Common myeloid progenitor, CD34-positive (primary cell): ENCODE data around the gene ADGRD1.

Experiments used
- CTCF ChIA-PET: fragments of 350-600 bp; sonication (Branson Sonifier 250); formaldehyde crosslinking; loops from one replicate; lab custom pipeline; 2021; ENCODE audit warnings: antibody characterized with exemption; lab: Charles Lee
- POLR2A ChIA-PET: fragments of 350-600 bp; sonication (Branson Sonifier 250); formaldehyde crosslinking; loops from one replicate; lab custom pipeline; 2021; ENCODE audit warnings: antibody characterized with exemption; lab: Charles Lee
- DNase-seq, 3 donors: peaks; one replicate each; pipeline versions ENCODE4 v3.0.0 to v3.0.0-alpha.2; 2013
- H3K27ac ChIP-seq, 2 experiments: 1 replicate in 1 of 2; 2 replicates in 1 of 2; pipeline ENCODE4 v1.7.0; 2013; ENCODE audit warnings: inconsistent platforms in 2 of 2, low read length in 2 of 2, mild to moderate bottlenecking in 2 of 2, low read depth in 1 of 2, moderate library complexity in 1 of 2; ENCODE audit not compliant: severe bottlenecking in 2 of 2, insufficient read depth in 1 of 2, poor library complexity in 1 of 2
- H3K27me3 ChIP-seq, 5 experiments: replicated peaks in 2 of 5; 1 replicate in 3 of 5; 2 replicates in 2 of 5; pipeline versions ENCODE4 v1.6.1 to v1.7.0; 2013; ENCODE audit warnings: low read length in 4 of 5, mild to moderate bottlenecking in 2 of 5, moderate library complexity in 2 of 5, inconsistent platforms in 1 of 5; ENCODE audit not compliant: insufficient read depth in 5 of 5, control insufficient read depth in 4 of 5
- H3K36me3 ChIP-seq, 4 experiments: 1 replicate in 2 of 4; 2 replicates in 2 of 4; pipeline versions ENCODE4 v1.6.1 to v1.7.0; 2013; ENCODE audit warnings: low read length in 3 of 4, control low read depth in 1 of 4, mild to moderate bottlenecking in 1 of 4; ENCODE audit not compliant: control insufficient read depth in 4 of 4, insufficient read depth in 4 of 4
- H3K4me1 ChIP-seq, 4 experiments: 1 replicate in 3 of 4; 2 replicates in 1 of 4; pipeline versions ENCODE4 v1.6.1 to v1.7.1; 2013; ENCODE audit warnings: low read length in 3 of 4, mild to moderate bottlenecking in 3 of 4, control low read depth in 1 of 4, inconsistent platforms in 1 of 4, moderate library complexity in 1 of 4; ENCODE audit not compliant: control insufficient read depth in 4 of 4, insufficient read depth in 4 of 4; ENCODE audit errors: control extremely low read depth in 1 of 4
- H3K4me3 ChIP-seq, 7 experiments: 1 replicate in 4 of 7; 2 replicates in 3 of 7; pipeline versions ENCODE4 v1.5.1 to v1.7.0; 2013; ENCODE audit warnings: mild to moderate bottlenecking in 7 of 7, low read length in 6 of 7, moderate library complexity in 6 of 7, inconsistent platforms in 2 of 7, low read depth in 2 of 7, control low read depth in 1 of 7; ENCODE audit not compliant: insufficient read depth in 4 of 7, control insufficient read depth in 1 of 7; ENCODE audit errors: extremely low read depth in 1 of 7
- H3K9me3 ChIP-seq, 5 experiments: 1 replicate in 4 of 5; 2 replicates in 1 of 5; pipeline versions ENCODE4 v1.6.1 to v1.7.1; 2013; ENCODE audit warnings: low read length in 4 of 5, mild to moderate bottlenecking in 2 of 5, inconsistent platforms in 1 of 5, low read depth in 1 of 5, moderate library complexity in 1 of 5; ENCODE audit not compliant: control insufficient read depth in 4 of 5, insufficient read depth in 2 of 5; ENCODE audit errors: control extremely low read depth in 1 of 5
- WGBS: methylation state at CpG from one replicate; pipeline ENCODE4 v1.1.5; 2013; ENCODE audit not compliant: insufficient coverage; 5-methylcytosine and 5-hydroxymethylcytosine counted together

The ADGRD1 gene

DNA sequence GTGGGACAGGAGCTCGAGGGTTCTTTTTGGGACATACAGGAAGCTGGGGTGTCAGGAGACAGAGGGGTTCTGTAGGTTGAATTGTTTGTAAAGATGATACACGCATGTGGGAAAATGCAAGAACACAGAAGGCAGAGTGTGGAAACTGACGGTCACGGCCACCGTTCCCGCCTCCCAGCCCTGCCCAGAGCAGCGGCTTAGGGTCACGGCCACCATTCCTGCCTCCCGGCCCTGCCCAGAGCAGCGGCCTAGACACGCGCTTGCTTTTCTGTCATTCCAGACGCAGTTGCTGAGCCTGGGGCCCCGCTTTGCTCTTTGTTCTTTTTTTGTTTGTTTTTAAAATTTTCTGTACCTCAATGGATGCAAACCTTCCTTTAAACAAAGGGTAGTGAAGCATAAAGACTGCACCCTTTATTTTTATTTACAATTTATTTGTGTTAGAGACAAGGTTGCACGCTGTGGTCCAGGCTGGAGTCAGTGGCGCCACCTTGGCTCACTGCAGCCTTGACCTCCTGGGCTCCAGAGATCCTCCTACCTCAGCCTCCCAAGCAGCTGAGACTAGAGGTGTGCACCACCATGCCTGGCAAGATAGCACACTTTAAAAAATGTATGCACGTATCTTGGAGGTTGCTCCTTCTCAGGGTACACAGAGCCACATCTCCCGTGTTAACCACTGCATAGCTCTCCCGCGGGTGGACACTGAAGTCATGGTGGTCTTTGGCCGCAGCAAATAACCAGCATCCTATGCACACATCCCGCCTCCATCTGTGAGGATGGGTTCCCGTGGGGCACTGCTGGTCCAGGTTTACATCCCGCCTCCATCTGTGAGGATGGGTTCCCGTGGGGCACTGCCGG lies 142.3 kb downstream of the ADGRD1 start:
- no peaks in the 10 kb centered on the region for H3K36me3 ChIP-seq
- no peak for DNase-seq
- ChIA-PET CTCF (interaction anchor here (1.2 kb wide), 1 partner anchor 8 kb away, joined by 6 read pairs; no protein-coding TSS in a partner anchor), POLR2A (no interaction called here)
- WGBS = 90% methylated on average over 17 of the region's 26 CpGs
- H3K4me3 ChIP-seq = no peak overlapping the region
- peaks cover 0 to 22% (median 18%) of the 10 kb centered on the region in 4 experiments for H3K4me1 ChIP-seq
- peaks cover 0 to 5% (median 0%) of the 10 kb centered on the region in 5 experiments for H3K9me3 ChIP-seq
- H3K27me3 ChIP-seq = peaks cover 0 to 5% (median 0%) of the 10 kb centered on the region in 5 experiments
- H3K27ac ChIP-seq = no peak overlapping the region

DNA sequence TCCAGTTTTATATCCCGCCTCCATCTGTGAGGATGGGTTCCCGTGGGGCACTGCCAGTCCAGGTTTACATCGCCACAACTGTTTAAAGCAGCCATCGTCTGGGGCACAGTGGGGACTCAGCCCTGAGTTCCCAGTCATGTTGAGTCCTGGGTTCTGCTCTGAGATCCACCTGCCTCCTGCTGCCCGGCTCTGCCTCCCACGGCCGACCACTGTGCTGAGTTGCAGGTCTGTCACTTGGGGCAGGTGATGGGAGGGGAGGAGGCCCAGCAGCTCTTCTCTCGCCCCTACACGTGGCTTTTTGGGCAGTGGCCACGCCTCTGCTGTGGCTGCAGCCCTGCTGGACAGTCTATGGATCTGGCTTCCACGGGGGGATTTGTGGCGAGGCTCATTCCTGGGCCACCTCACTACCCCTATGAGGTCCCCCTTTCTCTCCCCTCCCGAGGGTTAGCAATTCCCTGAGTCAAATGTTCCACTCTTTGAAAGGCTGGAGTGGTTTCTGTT lies 143.0 kb downstream of the ADGRD1 start:
- peaks cover 0 to 22% (median 18%) of the 10 kb centered on the region in 4 experiments for H3K4me1 ChIP-seq
- 90% methylated on average over 9 of the region's 13 CpGs for WGBS
- DNase-seq = no peak
- no peak overlapping the region for H3K4me3 ChIP-seq
- ChIA-PET POLR2A (no interaction called here), CTCF (no interaction called here)
- peaks cover 0 to 3% (median 0%) of the 10 kb centered on the region in 5 experiments for H3K27me3 ChIP-seq
- H3K36me3 ChIP-seq = no peaks in the 10 kb centered on the region
- no peak overlapping the region for H3K27ac ChIP-seq
- H3K9me3 ChIP-seq = peaks cover 0 to 5% (median 0%) of the 10 kb centered on the region in 5 experiments

DNA sequence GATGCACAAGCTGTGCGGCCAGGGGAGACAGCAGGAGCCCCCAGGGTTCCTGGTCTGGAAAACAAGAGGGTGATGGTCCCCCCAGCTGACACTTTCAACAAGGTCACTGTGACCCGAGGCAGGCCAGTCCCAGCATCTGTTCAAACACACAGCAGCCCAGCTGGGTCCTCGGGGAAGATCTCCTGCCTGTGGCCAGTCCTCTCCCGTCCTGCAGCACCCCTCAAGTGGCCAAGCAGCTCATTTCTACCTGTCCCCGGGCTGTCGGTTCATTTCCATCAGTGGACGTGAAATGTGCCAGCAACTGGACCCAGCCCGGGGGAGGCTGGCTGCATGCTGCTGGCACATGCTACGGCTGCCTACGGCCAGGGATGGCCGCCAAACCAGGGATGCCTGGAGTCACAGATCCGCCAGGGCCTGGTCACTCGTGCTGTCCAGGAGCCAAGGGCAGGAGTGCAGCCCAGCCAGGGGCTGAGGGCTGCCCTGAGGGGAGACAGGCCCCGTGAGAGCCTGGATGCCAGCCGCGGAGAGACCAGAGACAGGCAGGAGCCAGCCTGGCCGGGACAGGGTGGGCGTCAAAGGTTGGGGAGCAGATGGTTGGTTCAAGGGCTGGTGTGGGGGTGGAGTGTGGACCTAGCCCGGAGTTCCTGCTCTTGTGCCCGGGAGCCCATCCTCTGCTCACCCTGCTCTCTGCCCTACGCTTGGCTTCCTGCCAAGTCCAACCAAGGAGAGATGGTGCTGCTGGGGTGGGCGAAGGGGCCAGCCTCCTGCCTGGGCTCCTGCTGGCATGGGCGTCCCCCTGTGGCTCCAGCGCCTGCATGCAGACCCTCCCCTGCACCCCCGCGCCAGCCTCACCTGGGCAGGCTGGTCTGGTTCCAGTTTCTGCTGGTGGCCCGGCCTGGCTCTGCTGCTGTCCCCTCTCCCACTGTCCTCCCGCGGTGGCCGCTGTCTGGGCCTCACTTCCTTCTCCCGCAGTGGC lies 143.8 kb downstream of the ADGRD1 start:
- Histone ChIP-seq H3K27me3 (peaks cover 0 to 3% (median 0%) of the 10 kb centered on the region in 5 experiments), H3K27ac (no peak overlapping the region), H3K36me3 (no peaks in the 10 kb centered on the region), H3K4me3 (no peak overlapping the region), H3K9me3 (peaks cover 0 to 5% (median 0%) of the 10 kb centered on the region in 5 experiments), H3K4me1 (peaks cover 0 to 20% (median 15%) of the 10 kb centered on the region in 4 experiments)
- POLR2A ChIA-PET = no interaction called here
- 82% methylated on average over 26 of the region's 31 CpGs for WGBS
- DNase-seq = no peak
- CTCF ChIA-PET = no interaction called here

DNA sequence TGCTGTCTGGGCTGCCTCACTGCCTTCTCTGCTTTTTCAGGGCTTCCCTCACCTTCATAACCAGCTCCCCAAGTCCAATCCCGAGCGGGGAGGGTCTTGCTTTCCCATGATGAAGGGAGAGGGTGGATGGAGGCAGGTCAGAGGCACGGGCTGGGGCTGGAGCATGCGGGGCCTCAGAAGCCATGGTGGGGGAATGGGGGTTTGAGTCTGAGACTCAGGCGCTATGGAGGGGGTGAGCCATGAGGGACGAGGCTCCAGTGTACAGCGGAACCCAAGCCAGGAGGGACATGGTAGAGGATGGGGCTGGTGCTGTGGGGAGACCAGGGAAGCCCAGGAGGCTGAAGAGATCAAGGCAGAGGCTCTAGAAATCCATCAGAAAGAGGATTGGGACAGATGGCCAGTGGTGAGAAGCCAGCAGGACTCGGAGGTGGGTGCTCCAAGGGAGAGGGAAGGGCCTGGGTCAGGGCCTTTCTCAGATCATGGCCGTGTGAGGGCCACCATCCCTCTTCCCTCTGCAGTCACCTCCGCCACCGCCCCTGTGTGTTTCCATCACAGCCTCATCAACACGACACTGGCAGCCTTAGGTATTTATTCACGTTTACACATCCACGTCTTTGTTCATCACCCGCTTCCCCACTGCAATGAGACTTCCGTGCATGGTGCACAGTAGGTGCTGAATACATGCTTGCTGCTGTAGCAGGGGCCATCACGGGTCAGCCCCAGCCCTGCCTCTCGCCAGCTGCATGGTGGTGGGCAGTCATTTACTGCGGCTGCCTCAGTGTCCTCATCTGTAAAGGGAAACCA lies 144.7 kb downstream of the ADGRD1 start:
- Histone ChIP-seq H3K4me3 (no peak overlapping the region), H3K27ac (no peak overlapping the region), H3K36me3 (no peaks in the 10 kb centered on the region), H3K4me1 (peaks cover 0 to 11% (median 7%) of the 10 kb centered on the region in 4 experiments), H3K9me3 (peaks cover 0 to 5% (median 0%) of the 10 kb centered on the region in 5 experiments), H3K27me3 (peaks cover 0 to 3% (median 0%) of the 10 kb centered on the region in 5 experiments)
- WGBS = 95% methylated on average over 16 of the region's 19 CpGs
- no peak for DNase-seq
- ChIA-PET POLR2A (no interaction called here), CTCF (no interaction called here)

DNA sequence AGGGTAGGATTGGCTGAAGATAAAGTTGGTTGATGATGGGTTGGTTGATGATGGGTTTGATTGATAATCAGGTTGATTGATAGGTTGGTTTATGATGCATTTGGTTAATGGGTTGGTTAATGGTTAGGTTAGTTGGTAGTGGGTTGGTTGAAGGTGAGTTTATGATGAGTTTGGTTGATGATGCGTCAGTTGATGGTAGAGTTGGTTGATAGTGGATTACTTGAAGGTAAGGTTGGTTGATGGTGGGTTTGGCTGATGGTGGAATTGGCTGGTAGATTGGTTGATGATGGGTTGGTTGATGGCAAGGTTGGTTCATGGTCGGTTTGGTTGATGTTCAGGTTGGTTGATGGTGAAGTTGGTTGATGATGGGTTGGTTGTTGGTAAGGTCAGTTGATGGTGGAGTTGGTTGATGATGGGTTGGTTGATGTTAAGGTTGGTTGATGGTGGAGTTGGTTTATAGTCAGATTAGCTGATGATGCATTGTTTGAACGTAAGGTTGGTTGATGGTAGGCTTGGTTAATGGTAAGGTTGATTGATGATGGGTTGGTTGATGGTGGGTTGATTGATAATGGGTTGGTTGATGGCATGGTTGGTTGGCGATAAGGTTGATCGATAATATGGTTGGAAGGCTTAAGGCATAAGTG lies 146.4 kb downstream of the ADGRD1 start:
- no peaks in the 10 kb centered on the region for H3K36me3 ChIP-seq
- no peak overlapping the region for H3K27ac ChIP-seq
- peaks cover 0 to 5% (median 0%) of the 10 kb centered on the region in 5 experiments for H3K9me3 ChIP-seq
- 93% methylated on average over 5 of the region's 5 CpGs for WGBS
- ChIA-PET CTCF (no interaction called here), POLR2A (no interaction called here)
- H3K4me1 ChIP-seq = peaks cover 0 to 6% (median 2%) of the 10 kb centered on the region in 4 experiments
- no peak for DNase-seq
- H3K4me3 ChIP-seq = no peak overlapping the region
- H3K27me3 ChIP-seq = peaks cover 0 to 3% (median 0%) of the 10 kb centered on the region in 5 experiments

DNA sequence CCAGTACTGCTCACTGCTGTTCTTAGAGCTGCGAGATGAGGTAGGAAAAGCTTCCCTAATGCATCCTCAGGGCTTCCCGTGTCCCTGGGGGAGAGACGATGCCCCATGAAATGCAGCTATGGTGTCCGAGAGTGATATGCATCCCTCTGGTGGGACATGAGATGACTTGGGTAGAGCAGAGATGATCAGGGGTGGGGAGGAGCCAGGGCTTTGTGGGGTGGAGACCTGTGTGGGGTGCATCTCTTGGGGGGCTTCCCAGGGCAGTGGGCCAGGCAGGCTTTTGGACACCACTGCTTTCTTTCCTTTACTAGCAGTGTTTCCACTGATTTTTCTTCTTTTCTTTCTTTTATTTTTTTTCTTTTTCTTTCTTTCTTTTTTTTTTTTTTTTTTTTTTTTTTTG lies 147.3 kb downstream of the ADGRD1 start:
- Histone ChIP-seq H3K9me3 (peaks cover 0 to 5% (median 0%) of the 10 kb centered on the region in 5 experiments), H3K36me3 (no peaks in the 10 kb centered on the region), H3K27me3 (peaks cover 0 to 3% (median 0%) of the 10 kb centered on the region in 5 experiments), H3K4me3 (no peak overlapping the region), H3K27ac (no peak overlapping the region), H3K4me1 (peaks cover 0 to 6% (median 3%) of the 10 kb centered on the region in 4 experiments)
- ChIA-PET CTCF (interaction anchor here (0.8 kb wide), 1 partner anchor 53 kb away, joined by 3 read pairs; no protein-coding TSS in a partner anchor), POLR2A (no interaction called here)
- DNase-seq = no peak
- 100% methylated on average over 3 of the region's 4 CpGs for WGBS
